Fibroblast of skin of scalp (primary cell): ENCODE data around the gene GRM2.

Source experiments
- DNase-seq: peaks from one replicate; pipeline ENCODE4 v3.0.0-alpha.2; 2013

The GRM2 gene

GRCh38 chr3:51706021-51706485 is 815 bp upstream of the GRM2 start:
- DNase-seq: no peak

GRCh38 chr3:51708216-51708845 is 1.5 kb downstream of the GRM2 start:
- no peak for DNase-seq

GRCh38 chr3:51709004-51709420 is 2.1 kb downstream of the GRM2 start:
- DNase-seq: no peak

- no peak for DNase-seq
Observed at GRCh38 chr3:51709675-51710074, 2.8 kb downstream of the GRM2 start.

GRCh38 chr3:51710631-51711351 is 3.9 kb downstream of the GRM2 start:
- DNase-seq: no peak

GRCh38 chr3:51711352-51712037 is 4.6 kb downstream of the GRM2 start:
- no peak for DNase-seq

- DNase-seq: no peak
Observed at GRCh38 chr3:51712038-51712420, 5.2 kb downstream of the GRM2 start.

GRCh38 chr3:51712511-51712931 is 5.7 kb downstream of the GRM2 start:
- DNase-seq: no peak

- DNase-seq: no peak
Observed at GRCh38 chr3:51712963-51713362, 6.1 kb downstream of the GRM2 start.

GRCh38 chr3:51715231-51715976 is 8.5 kb downstream of the GRM2 start:
- no peak for DNase-seq

- no peak for DNase-seq
Observed at GRCh38 chr3:51715977-51716294, 9.1 kb downstream of the GRM2 start.

GRCh38 chr3:51716805-51717204 is 9.9 kb downstream of the GRM2 start:
- no peak for DNase-seq

GRCh38 chr3:51717446-51717845 is 10.6 kb downstream of the GRM2 start:
- DNase-seq: no peak

GRCh38 chr3:51717947-51718346 is 11.1 kb downstream of the GRM2 start:
- no peak for DNase-seq

- peak; percentile 21 for DNase-seq
Observed at GRCh38 chr3:51718547-51719409, 11.9 kb downstream of the GRM2 start.

- no peak for DNase-seq
Observed at GRCh38 chr3:51719410-51720025, 12.7 kb downstream of the GRM2 start.

GRCh38 chr3:51720292-51721061 is 13.6 kb downstream of the GRM2 start:
- DNase-seq: no peak

- no peak for DNase-seq
Observed at GRCh38 chr3:51721062-51721745, 14.3 kb downstream of the GRM2 start.

- DNase-seq: no peak
Observed at GRCh38 chr3:51722362-51722761, 15.5 kb downstream of the GRM2 start.

GRCh38 chr3:51727500-51727899 is 20.6 kb downstream of the GRM2 start:
- no peak for DNase-seq
